G401 (cell line): ENCODE results near the gene CCDC85B. TPM values are rescaled to one million over a fixed set of nuclear protein-coding genes. Genes with fewer than 3 reads are reported as not detected.
"Not testable (repeated sequence)": the region's sequence is repeated elsewhere in the genome, so short reads cannot be mapped to it uniquely, and the experiment has no call there.

Experiments
- DNase-seq: peaks from one replicate; pipeline ENCODE4 v3.0.0-alpha.2; 2015; ENCODE audit warnings: low spot score
- in situ Hi-C: cut with HindIII; loops from 2 replicates; pipeline ENCODE4 v1.10.0; 2016; ENCODE audit warnings: low sequenced_read_pairs, mixed read lengths
- total RNA-seq: library from RNA; depleted of rRNA; stranded (reverse); fragments of >200 nt; shearing (Covaris generic); gene quantifications from 2 replicates; pipeline ENCODE4 v1.2.3, GENCODE V29; 2014

Gene CCDC85B
- total RNA-seq, 1 experiment from 2014 or later, result 180 TPM

GRCh38 chr11:65883058-65883761 is 7.3 kb upstream of the CCDC85B start:
- no peak for DNase-seq

GRCh38 chr11:65883786-65884715 is 6.4 kb upstream of the CCDC85B start:
- in situ Hi-C loops, result no loop called here
- no peak for DNase-seq

More at GRCh38 chr11:65883058-65883761, 7.3 kb upstream of the CCDC85B start:
- in situ Hi-C loops, result no loop called here

GRCh38 chr11:65884716-65885092 is 5.8 kb upstream of the CCDC85B start:
- in situ Hi-C loops, result no loop called here
- peak; percentile 81 for DNase-seq

GRCh38 chr11:65885231-65885630 is 5.2 kb upstream of the CCDC85B start:
- in situ Hi-C loops, result no loop called here
- DNase-seq, result no peak

- no peak for DNase-seq
- in situ Hi-C loops, result no loop called here
Measured at GRCh38 chr11:65885808-65886536, 4.5 kb upstream of the CCDC85B start.

- DNase-seq, result peak; percentile 37
Measured at GRCh38 chr11:65886826-65887722, 3.4 kb upstream of the CCDC85B start.

GRCh38 chr11:65887723-65888162 is 2.7 kb upstream of the CCDC85B start:
- DNase-seq, result no peak
- in situ Hi-C loops, result no loop called here

More at GRCh38 chr11:65886826-65887722, 3.4 kb upstream of the CCDC85B start:
- in situ Hi-C loops, result no loop called here

- DNase-seq, result peak; percentile 98
- in situ Hi-C loops, result no loop called here
Measured at GRCh38 chr11:65888163-65888814, 2.2 kb upstream of the CCDC85B start, which contains the start of gene FIBP. Gene FIBP, minus strand, starts transcription at chr11:65888471. Its CDS starts 53 bp downstream, at chr11:65888418.

GRCh38 chr11:65891219-65892136 is 1.0 kb downstream of the CCDC85B start:
- DNase-seq, result peak; percentile 32

GRCh38 chr11:65892137-65892540 is 1.7 kb downstream of the CCDC85B start:
- DNase-seq, result peak; percentile 40
- in situ Hi-C loops, result not testable (repeated sequence)

More at GRCh38 chr11:65891219-65892136, 1.0 kb downstream of the CCDC85B start:
- in situ Hi-C loops, result no loop called here

GRCh38 chr11:65892661-65893317 is 2.3 kb downstream of the CCDC85B start:
- in situ Hi-C loops, result no loop called here
- DNase-seq, result peak; percentile 37

GRCh38 chr11:65894034-65894591 is 3.6 kb downstream of the CCDC85B start:
- in situ Hi-C loops, result no loop called here
- no peak for DNase-seq

GRCh38 chr11:65895482-65895981 is 5.1 kb downstream of the CCDC85B start:
- no peak for DNase-seq
- in situ Hi-C loops, result no loop called here

GRCh38 chr11:65896034-65896999 is 5.8 kb downstream of the CCDC85B start:
- in situ Hi-C loops, result no loop called here
- no peak for DNase-seq

- DNase-seq, result no peak
- in situ Hi-C loops, result no loop called here
Measured at GRCh38 chr11:65897020-65897471, 6.6 kb downstream of the CCDC85B start.
